HG02943 (cell line): ENCODE results near the gene SPINK14.

ENCODE experiments used
- ATAC-seq: cut with Tn5 transposase; IDR thresholded peaks from one replicate; pipeline ENCODE4 v1.9.1; 2021; ENCODE audit warnings: mild to moderate bottlenecking, low read depth, moderate library complexity; ENCODE audit not compliant: unreplicated experiment

The SPINK14 gene

GRCh38 chr5:148191010-148191409 lies 22.7 kb downstream of the SPINK14 start:
- no peak for ATAC-seq

- no peak for ATAC-seq
Observed at GRCh38 chr5:148193202-148193601, 24.9 kb downstream of the SPINK14 start.

DNA sequence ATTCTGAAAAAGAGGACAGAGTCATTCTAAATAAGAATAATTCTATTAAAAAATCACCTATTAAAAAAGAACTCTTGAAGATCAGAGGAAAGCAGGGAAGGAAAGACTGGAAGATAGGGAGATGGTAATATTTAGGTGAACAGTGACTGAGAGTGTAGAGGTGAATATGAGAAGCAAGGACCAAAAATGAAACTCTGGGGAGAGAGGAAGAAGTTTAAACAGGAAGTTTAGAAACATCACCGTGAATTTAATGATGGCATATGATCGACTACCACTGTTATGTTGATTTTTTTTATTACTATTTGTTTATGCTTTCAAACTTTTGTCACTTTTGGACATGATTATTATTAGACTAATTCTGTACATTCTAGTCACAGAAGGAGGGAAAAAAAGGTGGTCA lies 32.8 kb downstream of the SPINK14 start:
- ATAC-seq, result no peak

DNA sequence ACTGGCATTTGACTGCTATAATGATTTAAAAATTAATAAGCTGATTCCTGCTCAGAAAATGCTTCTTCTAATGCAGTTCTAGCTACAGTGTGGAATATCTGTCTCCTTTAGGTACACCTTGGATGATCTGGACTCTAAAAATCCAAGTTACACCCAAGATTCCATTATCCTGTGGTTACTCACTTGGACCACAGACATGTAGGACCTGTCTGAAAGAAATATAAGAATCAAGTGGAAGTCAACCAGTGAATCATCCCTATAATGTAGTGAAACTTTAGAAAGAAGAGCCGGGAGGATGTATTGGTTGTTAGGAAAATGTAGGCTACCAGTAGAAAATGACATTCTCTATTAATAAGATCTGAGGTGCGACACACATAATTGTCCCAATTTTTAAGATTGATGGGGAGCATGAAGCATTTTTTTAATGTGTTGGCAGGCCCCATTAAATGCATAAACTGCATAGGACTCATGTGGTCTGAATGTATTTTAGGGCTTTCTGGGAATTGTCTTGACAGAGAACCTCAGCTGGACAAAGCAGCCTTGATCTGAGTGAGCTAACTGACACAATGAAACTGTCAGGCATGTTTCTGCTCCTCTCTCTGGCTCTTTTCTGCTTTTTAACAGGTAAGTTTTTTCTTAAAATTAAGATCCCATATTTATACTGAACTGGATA lies 34.3 kb downstream of the SPINK14 start, which contains the start of gene SPINK6:
Gene SPINK6 (plus strand): TSS at position 512 of the 673 bp plus-strand sequence. CDS start 55 bp downstream, at position 567.
- ATAC-seq, result no peak

DNA sequence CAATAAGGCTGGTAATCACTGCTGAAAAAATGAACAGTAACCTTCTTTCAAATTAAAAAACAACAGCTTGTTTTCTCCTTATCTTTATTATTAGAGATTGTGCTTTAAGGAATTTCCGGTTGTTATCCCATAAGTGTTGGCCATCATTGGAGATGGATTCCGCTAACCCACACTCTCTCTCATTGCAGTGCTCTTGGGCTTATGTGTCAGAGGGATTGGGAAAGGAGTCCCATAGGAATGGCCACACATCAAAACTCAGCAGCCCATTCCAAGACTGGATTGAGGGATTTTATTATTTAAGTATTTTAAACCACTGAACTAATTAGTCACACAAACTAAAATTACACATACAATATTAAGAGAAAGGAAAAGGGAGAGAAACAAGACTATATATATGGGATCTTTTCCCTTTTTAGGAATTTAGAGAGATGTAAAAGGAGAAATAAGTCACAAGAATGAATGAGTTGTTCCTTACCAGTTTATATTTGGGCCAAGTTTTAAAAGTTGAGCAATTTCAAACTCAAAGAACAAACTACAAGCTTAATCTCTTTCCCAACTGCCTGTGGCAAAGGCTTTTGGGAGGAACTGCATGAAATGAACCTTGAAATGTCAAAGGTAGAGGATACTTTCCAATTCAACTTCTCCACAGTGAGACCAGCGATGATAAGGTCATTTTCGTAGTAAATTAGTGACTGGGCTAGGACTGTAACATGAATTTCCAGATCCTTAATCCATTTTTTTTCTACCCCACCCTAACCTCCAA lies 36.9 kb downstream of the SPINK14 start:
- ATAC-seq, result no peak

- no peak for ATAC-seq
Observed at GRCh38 chr5:148205865-148206264, 37.5 kb downstream of the SPINK14 start.

GRCh38 chr5:148206620-148207019 lies 38.3 kb downstream of the SPINK14 start:
- no peak for ATAC-seq

DNA sequence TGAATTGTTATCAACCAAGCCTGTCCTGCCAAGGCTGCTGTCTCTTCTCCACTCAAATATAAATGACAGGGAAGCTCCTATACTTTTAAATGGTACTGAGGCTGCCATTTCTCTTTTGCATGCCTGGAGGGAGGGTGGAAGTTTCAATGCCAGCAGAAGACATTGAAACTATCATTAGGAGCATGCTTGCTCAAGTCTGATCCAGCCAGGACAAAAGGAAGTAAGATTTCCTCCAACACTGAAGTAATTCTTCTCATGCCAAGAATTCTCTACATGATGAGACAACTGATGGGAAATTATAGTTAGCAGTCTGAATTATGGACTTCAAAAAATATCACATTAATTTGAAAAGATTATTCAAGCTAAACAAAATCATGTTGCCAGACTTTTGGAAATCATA lies 39.9 kb downstream of the SPINK14 start:
- ATAC-seq, result no peak

DNA sequence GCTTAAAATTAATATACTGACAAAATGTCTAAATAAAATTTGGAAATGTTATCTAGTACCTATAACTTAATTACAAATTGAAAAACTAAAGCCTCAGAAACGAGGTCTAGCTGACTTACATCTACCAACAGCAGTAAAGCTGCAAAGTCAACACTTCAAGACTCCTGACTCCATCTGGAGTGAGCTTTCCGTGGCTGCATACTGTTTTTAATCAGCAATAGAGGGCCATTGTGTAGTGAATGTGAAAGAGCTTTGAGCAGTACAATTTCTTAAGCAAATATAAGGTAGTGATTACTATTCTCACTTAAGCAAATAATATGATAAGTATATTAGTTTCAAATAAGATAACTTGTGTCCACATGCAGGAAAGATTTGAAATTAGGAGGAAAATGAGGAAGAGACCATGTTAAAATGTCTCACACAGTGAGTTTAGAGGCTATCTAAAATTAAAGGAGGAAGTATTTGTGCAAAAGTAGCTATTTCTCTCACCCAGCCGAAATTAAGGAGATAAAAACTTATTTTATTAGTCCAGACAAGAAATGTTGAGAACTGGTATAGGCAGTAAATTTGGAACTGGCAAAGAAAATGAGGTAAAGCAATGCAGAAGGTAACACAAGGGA lies 40.9 kb downstream of the SPINK14 start:
- ATAC-seq, result no peak

DNA sequence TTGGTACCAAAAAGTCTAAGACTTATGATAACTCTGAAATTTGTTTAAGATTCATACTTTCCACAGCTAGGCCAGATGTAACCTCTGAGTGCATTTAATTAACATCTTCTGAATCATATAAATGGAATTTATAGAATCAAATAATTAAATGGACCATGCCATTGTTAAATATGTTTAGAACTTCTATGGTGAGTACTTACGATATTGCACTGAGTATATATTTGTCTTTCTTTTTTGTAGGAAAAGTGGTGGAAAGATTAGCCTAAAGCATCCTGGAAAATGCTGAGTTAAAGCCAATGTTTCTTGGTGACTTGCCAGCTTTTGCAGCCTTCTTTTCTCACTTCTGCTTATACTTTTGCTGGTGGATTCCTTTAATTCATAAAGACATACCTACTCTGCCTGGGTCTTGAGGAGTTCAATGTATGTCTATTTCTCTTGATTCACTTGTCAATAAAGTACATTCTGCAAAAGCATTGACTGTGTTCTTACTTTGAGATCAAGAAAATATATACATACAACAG lies 46.4 kb downstream of the SPINK14 start:
- ATAC-seq, result no peak

GRCh38 chr5:148221508-148221907 lies 53.2 kb downstream of the SPINK14 start:
- ATAC-seq, result no peak

GRCh38 chr5:148224117-148224742 lies 55.9 kb downstream of the SPINK14 start:
- no peak for ATAC-seq
